GM18499 (cell line): ENCODE data around the gene MED29.
"Not testable (repeated sequence)": the region's sequence is repeated elsewhere in the genome, so short reads cannot be mapped to it uniquely, and the experiment has no call there.

Experiments
- ATAC-seq: cut with Tn5 transposase; IDR thresholded peaks from one replicate; pipeline ENCODE4 v1.9.1; 2021; ENCODE audit warnings: moderate number of reproducible peaks; ENCODE audit not compliant: insufficient read depth, unreplicated experiment

Gene MED29

DNA sequence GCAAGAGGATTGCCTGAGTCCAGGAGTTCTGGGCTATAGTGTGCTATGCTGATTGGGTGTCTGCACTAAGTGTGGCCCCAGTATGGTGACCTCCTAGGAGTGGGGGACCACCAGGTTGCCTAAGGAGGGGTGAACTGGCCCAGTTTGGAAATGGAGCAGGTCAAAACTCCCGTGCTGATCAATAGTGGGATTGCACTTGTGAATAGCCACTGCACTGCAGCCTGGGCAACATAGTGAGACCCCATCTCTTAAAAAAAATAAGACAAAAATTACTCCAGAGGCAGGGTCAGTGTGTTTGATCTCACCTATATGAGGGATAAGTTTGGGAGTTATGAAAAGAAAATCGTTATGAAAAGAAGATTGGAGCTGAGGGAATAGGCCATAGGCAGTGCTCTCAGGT lies 22.0 kb upstream of the MED29 start:
- no peak for ATAC-seq

DNA sequence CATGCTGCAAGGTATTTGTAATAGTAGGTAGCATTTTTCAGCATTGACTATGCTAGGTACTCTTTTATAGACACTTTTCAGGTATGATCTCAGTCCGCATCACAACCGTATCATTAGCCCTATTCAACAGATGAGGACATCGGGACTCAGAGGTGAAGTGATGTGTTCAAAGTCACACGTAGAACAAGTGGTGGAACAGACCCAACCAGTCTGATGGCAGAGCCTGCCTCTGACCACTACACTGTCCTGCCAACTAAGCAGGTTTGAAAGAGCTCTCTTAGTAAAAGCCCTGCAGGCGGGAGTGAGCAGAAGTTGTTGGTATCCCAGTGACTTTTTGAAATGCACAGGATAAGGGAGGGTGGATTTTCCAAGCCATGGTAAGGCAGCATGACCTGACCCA lies 20.4 kb upstream of the MED29 start:
- ATAC-seq = no peak

GRCh38 chr19:39372047-39372802 lies 19.0 kb upstream of the MED29 start:
- ATAC-seq = no peak

DNA sequence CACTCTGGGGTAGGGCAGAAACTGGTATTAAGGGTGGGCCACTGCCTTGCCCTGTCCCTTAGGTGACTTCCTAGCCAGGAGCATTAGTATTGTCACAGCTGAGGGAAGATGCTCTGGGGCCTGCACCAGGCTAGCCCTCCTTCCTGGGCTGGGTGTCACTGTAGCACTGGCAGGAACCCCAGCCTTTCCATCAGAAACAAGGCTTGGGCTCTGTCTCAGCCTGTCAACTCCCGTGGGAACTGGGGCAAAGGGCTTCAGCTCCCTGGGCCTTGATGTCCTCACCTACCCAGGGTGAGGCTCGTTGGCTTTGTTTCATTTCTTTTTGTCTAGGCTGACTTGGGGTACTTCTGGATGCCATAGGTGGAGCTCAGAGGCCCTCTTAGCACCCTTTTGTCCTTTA lies 18.2 kb upstream of the MED29 start:
- no peak for ATAC-seq

GRCh38 chr19:39375929-39376328 lies 15.2 kb upstream of the MED29 start:
- ATAC-seq = no peak

- no peak for ATAC-seq
Measured at GRCh38 chr19:39377373-39378362, 13.5 kb upstream of the MED29 start.

DNA sequence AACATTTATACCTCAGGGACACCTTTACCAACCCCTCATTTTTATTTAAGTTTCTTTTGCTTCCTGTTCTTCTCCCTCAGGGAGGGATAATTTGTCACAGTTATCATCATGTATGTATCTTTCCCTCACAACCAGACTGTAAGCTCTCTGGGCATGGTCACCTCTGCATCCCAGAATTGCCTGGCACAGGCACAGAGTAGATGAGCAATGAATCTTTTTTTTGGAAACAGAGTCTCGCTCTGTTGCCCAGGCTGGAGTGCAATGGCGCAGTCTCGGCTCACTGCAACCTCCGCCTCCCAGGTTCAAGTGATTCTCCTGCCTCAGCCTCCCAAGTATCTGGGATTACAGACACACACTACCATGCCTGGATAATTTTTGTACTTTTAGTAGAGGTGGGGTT lies 11.8 kb upstream of the MED29 start:
- not testable (repeated sequence) for ATAC-seq

DNA sequence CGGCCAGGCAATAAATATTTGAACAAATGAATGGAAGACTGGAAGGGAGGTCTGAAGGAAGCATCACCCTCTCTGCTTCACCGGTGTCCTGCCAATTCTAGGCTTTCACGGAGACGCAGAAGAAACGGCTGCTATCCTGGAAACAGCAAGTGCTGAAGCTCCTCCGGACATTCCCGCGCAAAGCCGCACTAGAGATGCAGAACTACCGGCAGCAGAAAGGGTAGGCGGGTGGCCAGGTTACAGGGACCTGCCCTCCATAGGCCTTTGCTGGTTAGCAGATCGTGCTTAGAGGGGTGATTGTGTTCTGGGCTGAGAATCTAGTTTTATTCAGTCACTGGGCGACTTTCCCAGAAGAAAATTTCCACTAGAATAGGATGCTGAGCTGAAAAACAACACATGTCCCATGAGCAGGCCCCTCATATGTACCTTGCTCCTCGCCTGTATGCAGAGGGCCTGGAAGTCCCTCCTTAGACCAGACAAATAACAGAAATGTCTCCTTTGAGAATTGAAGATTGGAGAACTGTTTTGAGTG lies 11.2 kb upstream of the MED29 start:
- no peak for ATAC-seq

DNA sequence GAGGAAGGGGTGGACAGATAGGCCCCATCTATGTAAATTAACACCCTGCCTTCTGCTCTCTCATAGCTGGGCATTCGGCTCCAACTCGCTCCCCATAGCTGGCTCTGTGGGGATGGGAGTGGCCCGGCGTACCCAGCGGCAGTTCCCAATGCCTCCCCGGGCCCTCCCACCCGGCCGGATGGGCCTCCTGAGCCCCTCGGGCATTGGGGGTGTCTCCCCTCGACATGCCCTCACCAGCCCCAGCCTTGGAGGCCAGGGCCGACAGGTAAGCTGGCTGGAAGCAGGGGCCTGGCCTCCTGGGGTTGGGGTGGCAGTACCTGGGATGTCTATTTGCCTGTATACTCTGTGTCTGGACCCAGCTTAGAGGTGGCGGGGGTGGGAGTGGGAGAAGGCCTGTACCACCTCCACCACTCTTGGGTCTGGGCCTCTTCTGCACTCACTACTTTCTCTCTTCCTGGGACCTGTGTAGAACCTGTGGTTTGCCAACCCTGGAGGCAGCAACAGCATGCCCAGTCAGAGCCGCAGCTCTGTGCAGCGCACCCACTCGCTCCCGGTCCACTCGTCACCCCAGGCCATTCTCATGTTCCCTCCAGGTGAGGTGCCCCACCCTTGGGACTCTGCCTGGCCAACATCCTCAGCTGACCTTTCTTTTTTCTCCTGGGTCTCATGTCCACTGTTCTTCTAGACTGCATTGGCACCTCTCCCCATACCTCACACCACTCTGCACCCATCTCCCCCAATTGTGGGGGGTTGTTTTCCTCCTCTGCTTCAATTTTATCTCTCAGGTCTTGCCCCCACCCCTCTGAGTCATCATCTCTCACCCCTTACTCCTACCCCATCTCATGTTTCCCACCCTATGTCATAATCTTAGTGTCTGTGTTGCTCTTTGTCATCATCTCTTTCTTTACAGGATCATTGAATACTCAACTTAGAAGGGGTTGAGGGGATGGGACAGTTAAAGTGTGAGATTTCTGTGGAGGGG lies 10.4 kb upstream of the MED29 start:
- no peak for ATAC-seq

DNA sequence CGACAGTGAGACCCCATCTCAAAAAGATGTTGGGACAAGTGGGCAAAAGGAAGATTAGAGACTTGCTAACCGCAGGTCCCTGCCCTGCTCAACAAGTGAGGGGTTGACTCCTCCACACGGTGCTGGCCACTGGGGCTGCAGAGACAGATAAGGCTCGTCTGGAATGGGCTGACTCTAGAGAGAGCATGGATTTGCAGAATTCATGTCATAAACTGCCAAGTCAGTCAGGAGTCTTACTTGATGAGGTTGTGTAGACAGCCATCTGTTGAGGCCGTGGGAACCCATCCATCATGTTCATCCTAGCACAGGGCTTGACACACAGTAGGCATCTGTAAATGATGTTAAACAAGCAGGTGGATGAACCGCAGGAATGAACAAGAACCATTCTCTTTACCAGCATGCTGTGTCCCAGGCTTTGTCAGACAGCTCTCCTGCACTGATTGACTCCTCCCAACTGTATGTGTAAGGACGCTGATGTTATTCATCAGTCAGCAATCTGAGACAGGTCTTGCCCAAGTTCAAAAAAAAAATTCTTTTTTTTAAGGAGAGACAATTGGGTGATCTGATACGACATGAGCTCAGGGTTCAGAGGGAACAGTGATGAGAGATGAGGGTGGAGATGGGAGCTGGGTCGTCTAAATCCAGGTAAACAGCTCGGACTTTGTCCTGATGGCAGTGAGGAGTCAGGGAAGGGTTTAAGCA lies 9.1 kb upstream of the MED29 start:
- ATAC-seq = no peak

DNA sequence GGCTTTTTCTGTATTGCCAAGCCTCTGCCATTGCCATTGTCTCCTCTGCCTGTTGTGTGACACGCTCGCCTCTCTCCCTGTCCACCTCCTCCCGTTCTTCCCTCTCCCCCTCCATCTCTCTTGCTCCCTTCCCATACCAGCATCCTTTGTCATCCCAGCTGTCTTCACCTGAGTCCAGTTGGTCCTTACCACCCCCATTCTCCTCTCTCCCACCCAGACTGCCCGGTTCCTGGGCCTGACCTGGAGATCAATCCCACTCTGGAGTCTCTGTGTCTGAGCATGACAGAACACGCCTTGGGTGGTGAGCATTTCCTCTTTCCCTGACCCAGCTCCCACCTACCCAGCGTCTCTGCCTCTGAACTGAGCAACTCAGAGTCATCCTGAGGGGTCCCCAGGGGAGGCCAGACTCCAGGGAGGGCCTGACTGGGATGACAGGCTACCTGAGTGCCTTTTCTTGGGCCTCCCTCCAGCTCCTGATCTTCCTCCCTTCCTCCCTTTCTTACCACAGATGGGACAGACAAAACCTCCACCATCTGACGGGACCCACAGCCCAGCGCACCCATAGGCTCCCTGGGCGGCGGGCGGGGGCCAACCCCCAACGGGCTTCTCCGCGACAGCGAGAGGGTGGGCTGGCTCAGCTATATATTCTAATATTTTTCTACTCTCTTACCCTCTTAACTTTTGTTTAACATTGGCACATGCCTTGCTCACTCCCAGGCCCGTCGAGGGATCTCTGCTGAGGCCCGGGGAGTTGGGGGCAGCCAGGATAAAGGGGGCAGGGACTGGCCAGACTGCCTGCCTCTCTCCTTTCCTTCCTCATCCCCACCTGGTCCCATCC lies 8.0 kb upstream of the MED29 start:
- ATAC-seq = no peak

GRCh38 chr19:39384839-39385568 lies 6.2 kb upstream of the MED29 start:
- no peak for ATAC-seq

DNA sequence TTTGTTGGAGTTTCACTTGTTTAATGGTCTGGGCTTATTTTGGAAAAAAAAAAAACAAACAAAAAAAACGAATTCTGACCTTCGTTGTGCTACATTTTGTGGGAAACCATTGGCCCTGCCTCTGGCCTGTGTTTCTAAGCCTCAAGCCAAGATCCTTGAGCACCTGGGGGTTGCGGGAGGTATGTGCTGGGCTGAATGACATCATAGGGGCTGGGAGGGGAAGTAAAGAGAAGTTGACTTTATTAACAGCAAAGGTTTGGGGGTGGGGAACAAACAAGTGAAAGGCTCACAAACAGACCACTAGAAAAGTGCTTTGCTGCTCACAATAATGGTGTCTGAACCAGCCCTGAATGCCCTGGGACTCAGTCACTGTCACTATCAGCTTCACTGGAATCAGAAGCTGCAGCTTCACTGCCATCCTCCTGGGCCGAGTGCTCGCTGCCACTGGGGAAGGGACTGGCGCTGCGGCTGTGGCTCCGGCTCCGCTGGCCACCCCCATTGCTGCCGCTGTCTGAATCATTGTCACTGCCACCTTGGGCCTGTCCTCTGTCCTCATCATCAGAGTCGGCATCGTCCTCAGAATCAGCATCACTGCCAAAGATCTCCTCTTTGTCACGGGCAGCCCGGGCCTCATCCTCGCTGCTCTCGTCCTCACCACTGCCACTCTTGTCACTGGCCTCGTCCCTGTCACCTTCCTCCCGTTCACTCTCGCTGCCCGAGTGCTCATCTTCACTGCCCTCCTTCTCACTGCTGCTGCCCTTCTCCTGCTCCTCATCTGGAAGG lies 5.4 kb upstream of the MED29 start:
- no peak for ATAC-seq

DNA sequence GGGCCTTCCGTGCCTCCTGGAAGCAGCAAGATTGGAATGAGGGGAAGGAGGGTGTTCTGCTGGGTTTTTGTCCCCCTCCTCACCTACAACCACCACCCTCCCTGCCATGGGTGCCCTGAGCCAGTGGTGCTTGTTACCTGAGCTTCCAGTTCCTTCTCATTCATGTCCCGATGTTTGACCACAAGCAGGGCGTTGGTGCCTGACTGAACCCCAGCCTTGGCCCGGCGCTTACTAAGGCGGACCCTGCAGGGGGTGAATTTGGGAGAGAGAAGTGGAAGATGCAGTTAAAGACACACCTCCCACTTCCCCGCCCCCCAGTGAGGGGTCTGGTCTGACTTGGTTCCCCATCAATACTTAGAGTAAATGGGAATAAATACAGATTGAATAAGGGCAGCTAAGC lies 4.6 kb upstream of the MED29 start:
- no peak for ATAC-seq

DNA sequence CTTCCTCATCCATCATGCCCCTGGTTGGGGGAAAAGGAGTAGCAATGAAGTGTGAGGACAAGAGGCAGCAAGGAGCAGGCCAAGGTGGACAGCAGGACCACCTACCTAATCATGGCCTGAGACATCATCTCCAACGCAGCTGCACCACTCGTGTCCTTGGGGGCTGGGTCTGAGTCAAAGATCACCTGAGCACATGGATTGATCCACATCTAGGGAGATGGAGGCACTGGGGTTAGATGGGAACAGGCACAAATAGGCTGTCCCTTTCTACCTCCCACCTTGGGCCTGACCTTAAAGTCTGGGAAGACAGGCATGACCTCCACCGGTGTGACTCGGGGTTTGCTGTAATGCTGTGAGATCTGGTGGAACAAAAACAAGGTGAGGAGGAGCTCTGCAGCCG lies 2.5 kb upstream of the MED29 start:
- no peak for ATAC-seq

DNA sequence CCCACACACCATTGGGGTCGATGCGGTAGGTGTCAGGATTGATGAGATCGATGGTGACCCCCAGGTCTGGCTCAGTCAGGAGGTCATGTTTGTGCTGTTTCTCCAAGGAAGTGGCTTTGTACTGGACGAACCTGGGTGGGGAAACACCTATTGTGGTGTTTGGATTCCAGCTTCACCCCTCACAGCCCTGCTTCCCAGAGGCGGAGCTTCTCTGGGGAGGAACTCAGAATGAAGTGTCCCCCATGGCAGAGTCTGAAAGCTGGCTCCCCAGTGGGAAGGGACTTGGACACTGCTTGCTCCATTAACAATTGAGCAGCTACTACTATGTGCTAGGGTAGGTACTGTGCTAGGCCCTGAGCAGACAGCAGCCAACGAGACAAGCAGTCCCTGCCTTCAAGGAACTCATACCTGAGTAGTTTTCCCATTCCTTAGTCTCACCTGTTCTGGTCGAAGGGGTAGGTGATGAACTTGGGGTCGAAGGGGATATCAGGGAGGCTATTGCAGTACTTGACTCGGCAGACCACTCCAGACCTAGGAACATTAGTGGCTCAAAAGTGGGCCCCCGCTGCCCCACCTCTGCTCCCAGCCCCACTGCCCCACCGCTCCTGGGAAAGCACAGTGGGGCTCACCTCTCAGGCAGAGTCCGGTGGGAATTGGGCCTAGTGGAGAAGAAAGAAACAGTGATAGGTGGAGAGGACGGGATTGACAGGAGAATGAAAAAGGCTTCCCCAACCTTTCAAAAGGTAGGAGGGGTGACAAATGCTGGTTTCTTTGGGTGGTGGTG lies 1.4 kb upstream of the MED29 start:
- no peak for ATAC-seq

DNA sequence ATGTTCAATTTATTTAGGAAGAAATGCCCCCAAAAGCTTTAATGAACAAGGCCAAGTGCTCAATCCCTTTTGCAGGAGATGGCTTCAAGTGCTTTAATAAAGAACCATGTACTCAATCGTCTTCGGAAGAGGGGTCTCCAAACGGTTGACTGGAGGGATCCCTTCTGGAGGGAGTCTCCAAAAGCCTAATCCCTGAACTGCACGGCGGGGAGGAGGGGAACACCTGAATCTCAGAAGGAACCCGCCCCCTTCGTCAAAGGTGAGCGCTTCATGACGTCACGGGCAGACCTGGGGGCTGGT lies 777 bp upstream of the MED29 start:
- no peak for ATAC-seq
